Measurements from ENCODE around the gene TSPO.

The TSPO gene

DNA sequence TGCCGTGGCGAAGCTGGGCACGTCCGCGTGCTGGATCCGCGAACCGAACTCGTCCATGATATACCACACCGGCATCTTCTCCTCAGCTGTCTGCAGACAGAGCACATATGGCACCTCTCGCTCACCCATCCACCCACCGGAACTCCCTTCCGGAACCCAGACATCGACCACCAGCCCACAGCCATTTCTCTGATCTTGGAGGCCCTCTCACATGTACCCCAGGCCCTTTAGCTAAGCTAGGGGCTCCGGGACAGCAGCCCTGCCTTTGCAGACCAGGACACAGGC lies 28.5 kb downstream of the TSPO start:
- DNase-seq, result no peak

DNA sequence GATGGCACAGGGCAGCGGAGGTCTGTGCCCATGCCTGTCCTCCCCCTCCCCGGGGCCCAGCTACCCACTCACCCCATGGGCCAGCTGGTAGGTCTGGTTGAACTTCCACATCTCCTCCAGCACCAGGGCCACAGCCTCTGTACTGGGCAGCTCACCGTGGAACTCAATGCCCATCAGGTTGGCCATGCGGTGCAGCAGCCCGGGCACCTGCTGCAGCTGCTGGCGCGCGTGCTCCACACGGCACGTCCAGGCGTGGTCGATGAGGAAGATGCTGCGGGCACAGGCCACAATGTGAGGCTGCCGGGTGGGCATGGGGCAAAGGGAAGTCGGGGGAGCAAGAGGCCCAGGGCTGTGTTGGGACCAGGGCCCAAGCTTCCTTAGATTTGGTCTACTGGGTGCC lies 29.3 kb downstream of the TSPO start:
- DNase-seq, result no peak

DNA sequence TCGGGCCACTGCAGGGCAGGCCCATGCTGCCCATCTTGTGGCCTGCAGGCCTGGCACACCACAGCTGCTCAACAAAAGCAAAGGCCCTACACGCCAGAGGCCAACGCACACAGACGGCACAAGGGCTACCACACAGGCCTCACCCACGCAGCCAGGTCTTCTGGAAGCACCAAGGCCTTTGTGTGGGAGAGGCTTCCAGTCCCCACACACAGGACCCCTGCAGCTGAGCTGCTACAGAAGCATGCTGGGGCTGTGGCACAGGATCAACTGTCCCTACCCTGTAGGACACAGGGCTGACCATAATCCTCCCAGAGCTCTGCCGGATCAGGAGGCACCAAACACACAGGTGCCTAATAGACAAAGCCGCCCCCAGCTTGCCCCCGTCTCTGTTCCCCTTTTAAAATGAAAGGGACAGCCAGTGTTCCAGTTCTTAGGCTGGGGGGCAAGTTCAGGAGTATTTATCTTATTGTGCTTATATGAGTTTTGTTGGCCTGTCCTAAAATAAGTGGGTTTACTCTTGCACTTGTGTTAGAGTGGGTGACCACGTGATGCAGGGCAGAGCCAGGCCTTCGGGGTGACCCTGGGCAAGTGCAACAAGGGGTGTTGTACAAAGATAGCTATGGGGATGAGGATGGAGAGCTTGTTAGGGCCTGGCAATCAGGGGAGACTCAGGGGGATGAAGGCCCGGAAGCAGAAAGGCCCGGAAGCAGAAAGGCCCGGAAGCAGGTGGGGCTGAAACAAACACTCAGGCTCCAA lies 30.1 kb downstream of the TSPO start:
- DNase-seq, result no peak

DNA sequence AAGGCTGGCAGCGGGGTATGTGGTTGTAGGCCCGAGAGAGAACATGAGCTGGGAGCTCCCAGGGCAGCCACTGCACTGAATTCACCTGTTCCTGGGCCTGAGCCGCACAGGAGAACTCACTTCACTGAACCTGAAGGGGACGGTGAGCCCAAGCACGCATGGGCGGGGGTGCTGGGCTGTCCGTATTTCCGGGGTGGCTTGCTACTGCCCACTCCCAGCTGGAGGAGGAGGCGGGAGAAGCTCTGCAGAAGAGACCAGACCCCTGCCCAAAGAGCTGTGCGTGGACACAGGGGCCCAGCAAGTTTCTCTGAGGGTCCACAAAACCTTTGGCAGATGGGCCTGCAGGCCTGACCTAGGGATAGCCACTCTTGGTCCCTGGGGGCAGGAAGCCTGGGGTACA lies 30.8 kb downstream of the TSPO start:
- no peak for DNase-seq

- no peak for DNase-seq
Measured at GRCh38 chr22:43182726-43183125, 31.4 kb downstream of the TSPO start.

DNA sequence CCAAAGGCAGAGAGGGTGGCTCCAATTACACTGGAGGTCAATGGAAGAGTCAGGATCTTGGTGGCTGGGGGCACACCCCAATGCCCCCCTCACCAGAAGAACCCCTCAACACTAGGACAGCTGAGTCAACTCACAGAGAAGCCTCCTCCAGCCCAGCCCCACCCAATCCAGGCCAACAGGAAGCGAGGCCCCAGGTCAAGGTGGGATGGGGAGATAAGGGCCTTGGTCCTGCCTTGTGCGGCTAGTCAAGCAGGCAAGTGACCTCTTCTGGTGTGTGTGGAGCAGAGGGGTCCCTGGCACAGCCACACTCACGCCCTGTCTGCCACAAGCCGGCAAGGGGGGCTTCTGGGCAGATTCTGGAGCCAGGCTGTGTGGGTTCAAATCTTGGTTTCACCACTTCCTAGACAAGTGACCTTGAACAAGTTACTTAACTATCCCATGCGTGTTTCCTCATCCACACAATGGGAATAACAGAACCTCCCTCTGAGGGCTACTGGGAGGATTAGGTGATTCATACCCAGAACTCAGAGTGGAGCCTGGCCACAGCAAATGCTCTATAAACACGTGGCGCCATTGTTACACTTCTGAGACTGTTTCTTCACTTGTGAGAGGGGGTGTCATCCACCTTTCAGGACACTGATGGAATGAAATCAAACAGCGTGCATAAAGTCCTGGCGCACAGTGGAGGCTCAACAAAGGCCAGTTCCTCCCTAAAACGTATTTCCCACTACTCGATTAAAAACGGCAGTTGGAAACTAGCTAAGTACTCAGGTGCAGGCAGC lies 32.3 kb downstream of the TSPO start:
- DNase-seq, result no peak

GRCh38 chr22:43185860-43186261 lies 34.5 kb downstream of the TSPO start:
- DNase-seq, result no peak

- DNase-seq, result peak; percentile 48 to 52
Measured at GRCh38 chr22:43186272-43187170, 35.2 kb downstream of the TSPO start, which contains the start of gene TTLL12. TSS of gene TTLL12 (minus strand) at chr22:43187134. CDS start at chr22:43187069, 65 bp downstream.

GRCh38 chr22:43187171-43188099 lies 36.1 kb downstream of the TSPO start:
- DNase-seq, result peak; percentile 94 to 96

DNA sequence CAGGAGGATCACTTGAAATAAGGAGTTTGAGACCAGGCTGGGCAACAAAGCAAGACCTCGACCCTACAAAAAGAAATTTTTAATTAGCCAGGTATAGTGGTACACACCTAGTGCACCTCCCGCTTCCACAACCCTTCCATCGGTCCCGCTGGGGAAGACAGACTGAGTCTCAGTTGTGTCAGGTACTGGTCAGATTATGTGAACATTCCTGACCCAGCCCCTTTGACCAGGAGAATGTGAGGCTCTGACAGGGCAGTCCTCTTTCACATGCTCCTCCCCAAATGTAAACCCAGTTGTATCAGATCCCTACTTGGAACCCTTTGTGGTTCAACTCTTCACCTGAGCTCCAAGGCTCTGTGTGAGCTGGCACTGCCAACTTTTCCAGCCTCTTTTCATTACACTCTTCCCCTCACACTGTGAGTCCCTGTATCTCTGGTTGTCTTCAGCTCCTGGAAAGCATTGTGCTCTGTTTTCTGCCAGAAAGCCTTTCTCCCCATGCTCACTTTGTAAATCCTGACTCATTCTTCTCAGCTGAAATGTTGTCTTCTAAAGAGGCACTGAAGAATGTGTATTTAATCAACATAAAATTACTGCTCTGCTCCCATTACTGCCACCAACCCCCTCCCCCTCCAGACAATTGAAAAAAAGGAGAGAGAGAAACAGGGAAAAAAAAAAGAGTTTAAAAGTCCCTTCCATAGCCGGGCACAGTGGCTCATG lies 37.6 kb downstream of the TSPO start:
- no peak for DNase-seq

GRCh38 chr22:43191831-43192230 lies 40.5 kb downstream of the TSPO start:
- DNase-seq, result no peak

DNA sequence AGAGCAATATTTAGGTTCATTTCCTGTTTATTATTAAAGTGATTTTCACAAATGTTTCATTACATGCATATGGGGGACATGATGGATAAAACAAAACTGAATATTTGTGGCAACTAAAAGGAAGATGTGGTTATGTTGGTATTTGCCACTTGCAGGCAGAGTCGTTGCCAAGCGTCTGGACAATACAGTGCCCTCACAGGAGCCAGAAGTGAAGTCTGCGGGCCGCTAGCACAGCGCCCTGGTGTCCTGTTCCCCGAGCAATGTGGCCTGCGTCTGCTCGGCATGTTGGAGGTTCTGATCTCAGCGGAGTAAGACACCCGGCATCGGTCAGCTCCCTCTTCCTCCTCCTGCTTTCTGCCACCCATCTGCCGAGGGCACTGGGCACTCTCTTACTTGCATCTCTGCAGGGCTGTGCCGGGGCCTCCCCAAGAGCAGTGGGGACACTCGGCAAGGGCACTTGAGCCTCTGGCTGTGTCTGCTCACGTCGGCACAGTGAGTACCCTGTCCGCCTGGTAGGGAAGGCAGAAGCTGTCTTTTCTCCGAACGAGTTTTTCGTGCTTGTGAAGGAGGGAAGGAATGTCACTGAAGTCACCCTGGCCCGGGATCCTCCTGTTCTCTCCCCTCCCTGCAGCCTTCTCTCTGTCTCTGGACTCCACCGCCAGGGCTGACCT lies 46.0 kb downstream of the TSPO start:
- no peak for DNase-seq

DNA sequence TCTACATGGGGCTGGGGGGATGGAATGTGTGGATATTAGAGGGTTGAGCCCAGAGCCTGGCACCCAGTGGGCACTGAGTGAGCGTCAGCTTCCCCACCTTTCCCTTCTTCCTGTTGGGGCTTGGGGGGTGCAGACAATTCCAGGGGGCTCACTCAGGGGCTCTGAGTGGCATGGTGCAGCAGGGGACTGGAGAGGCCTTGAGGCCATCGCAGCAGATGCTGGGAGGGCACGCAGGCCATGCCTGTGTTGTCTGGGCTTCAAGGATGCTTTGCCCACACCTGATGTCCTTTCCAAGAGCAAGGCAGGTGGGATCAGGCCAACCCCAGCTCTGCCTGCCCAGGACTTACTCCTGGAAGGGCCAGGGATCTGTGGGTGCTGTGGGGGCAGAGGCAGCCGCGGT lies 46.8 kb downstream of the TSPO start:
- no peak for DNase-seq

- DNase-seq, result no peak
Measured at GRCh38 chr22:43198936-43199335, 47.6 kb downstream of the TSPO start.

DNA sequence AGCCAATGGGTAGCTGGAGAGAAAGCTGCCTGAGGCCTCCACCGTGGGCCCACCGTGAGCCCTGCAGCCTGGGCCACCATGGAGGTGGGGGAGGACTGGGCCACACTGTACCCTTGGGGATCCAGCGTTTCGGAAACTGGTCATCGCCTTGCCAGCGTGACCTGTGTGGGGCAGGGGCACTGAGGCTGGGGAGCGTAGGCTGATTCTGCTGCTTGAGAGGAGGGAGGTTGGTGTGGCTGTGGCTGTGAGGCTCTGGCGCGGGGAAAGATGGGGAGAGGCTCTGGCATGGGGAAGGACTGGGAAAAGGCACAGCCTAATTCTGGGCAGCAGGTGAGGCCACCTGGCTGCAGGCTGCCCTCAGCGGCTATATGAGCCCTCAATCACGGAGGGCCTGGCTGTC lies 48.2 kb downstream of the TSPO start:
- no peak for DNase-seq

DNA sequence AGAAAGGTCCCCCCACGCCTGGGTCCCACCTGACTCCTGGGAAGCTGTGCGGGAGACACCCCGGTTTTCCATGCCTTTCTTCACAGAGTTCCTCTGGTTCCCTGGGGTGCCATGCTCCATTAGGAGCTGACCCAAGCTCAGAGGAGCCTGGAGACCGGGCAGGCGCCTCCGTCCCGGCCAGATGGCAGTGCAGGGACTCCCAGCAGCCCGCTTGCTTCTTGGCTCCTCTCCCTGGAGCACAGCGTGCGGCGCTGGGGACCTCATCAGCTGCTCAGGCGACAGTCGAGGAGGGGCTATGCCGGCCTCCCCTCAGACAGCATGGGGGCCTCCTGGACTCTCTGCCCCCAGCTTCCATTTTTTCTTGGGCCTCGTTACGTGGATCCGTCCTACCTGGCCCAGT lies 48.7 kb downstream of the TSPO start:
- DNase-seq, result no peak

- no peak for DNase-seq
Measured at GRCh38 chr22:43200555-43200954, 49.2 kb downstream of the TSPO start.

- no peak for DNase-seq
Measured at GRCh38 chr22:43201486-43202219, 50.3 kb downstream of the TSPO start.

DNA sequence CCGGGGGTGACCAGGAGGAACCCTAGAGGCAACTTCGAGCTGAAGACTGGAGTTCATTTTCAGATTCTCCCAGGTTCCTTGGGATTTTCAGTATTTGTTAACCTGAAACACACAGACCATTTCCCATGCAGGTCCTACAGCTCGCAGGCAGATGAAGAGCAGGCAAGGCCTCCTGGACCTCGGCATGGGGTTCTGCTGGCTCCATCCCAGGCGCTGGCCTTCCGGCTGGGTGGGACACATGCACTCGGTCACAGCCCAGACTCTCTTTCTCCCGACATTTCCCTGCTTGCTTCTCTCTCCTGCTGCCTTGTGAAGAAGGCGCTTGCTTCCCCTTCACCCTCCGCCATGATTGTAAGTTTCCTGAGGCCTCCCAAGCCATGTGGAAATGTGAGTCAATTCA lies 51.0 kb downstream of the TSPO start:
- no peak for DNase-seq

DNA sequence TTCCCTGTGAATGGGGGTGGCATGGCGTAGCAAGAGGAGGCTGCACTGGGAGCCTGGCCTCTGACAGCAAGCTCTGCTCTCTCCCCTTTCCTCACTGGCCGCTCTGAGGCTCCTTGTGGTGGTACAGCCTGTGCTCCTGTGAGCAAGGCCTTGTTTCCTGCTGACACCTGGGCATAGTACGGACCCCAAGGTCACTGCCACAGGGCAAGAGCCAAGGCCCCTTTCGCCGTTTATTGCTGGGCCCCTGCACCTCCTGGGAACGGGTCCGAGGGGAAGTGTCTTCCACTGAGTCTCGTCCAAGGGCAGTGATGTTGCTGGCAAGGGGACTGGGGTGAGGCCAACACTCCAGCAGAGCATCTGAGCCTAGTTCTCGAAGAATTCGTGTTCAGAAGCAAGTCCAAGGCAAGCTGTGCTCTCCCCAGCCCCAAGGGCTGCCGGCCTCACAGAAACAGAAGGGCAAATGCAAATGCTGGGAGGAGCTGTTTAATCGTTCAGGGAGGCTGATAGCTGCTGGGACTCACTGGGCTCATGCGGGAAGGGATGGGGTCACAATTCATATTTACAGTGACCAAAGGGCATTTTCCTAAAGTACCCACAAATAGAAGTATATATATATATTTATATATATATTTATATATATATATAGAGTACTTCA lies 51.5 kb downstream of the TSPO start:
- no peak for DNase-seq
